Adipose tissue (tissue), 3 donors: Measurements from ENCODE around the gene UFL1. TPM values are rescaled to one million over a fixed set of nuclear protein-coding genes. Genes with fewer than 3 reads are reported as not detected.
"Not testable (repeated sequence)": the region's sequence is repeated elsewhere in the genome, so short reads cannot be mapped to it uniquely, and the experiment has no call there.

Experiments used
- H3K27ac ChIP-seq: one replicate; pipeline ENCODE4 v1.5.1; 2013; ENCODE audit warnings: low read depth, low read length
- WGBS, 3 donors: extraction: QIAGEN DNeasy Blood & Tissue Kit; methylation state at CpG; one replicate each; pipeline ENCODE4 v1.1.7; 2013; 5-methylcytosine and 5-hydroxymethylcytosine counted together
- polyA plus RNA-seq, 3 donors: library from polyadenylated mRNA; stranded (reverse); fragments of 200-250 nt; gene quantifications; one replicate each; pipeline ENCODE4 v1.2.3, GENCODE V29; 2013
- donor health status: healthy with polysubstance abuse.
- donor health status: Bipolar disorder and iron deficiency.
- donor health status: healthy.

The UFL1 gene
- polyA plus RNA-seq, result 10 to 100 TPM in 1 of 3 donors, 1 to 10 TPM in 2; 8.3 to 13.3 (median 9.8) TPM

DNA sequence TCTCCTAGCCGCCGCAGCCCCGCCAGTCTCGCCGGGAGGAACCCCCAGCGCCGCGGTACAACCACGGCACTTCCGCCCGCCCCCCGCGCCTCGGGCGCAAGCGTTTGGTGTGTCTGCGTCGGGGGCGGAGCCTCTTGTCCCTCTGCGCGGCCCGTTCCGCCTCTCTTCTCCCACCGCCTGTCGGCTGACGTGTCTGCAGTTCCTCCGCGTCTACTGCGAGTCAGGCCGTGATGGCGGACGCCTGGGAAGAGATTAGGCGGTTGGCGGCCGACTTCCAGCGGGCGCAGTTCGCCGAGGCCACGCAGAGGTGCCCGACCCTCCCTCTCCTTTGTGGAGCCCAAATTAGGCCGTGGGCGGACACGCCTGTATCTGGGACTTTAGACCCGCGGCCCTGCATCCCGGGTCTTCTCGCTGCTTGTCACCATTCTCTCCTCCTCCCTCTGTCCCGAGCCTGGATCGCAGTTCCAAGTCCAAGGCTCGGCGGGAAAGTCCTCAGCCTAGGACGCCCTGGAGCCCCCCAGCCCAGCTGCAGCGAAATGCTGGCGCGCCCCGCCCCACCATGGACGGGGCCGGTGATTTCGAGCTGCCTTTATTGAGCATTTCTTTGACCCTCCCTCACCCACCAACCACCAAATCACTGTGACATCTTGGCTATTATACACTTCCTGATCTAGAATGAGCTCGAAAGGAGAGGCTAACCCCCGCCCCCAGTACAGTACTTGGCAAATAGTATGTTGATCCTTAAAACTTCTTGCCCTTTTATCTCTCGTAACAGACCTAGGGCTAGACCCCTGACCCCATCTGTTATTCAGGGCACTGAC, at the start of gene UFL1:
TSS of gene UFL1 (plus strand) at position 163 of the 821 bp plus-strand sequence. CDS start at position 231, 68 bp downstream.
- 0 to 1% (median 0%) methylated on average over 50 to 63 of the region's 63 CpGs for WGBS, 3 donors

DNA sequence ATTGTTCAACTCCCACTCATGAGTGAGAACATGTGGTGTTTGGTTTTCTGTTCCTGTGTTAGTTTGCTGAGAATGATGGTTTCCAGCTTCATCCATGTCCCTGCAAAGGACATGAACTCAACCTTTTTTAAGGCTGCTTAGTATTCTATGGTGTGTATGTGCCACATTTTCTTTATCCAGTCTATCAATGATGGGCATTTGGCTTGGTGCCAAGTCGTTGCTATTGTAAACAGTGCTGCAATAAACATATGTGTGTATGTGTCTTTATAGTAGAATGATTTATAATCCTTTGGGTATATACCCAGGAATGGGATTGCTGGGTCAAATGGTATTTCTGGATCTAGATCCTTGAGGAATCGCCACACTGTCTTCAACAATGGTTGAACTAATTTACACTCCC, 49.3 kb upstream of the UFL1 start:
- not testable (repeated sequence) for H3K27ac ChIP-seq
- 49 to 69% (median 55%) methylated on average over 2 of the region's 2 CpGs for WGBS, 3 donors

More for the DNA sequence above, at the start of gene UFL1:
- H3K27ac ChIP-seq, result peak within 1 kb of the TSS; percentile 60

DNA sequence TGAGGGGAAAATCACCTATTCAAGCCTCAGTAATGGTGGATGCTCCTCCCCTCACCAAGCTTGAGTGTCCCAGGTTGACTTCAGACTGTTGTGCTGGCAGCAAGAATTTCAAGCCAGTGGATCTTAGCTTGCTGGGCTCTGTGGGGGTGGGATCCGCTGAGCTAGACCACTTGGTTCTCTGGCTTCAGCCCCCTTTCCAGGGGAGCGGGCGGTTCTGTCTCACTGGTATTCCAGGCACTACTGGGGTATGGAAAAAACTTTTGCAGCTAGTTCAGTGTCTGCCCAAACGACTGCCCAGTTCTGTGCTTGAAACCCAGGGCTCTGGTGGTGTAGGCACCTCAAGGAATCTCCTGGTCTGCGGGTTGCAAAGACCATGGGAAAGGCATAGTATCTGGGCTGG, 42.9 kb upstream of the UFL1 start:
- 86 to 89% (median 87%) methylated on average over 5 of the region's 5 CpGs for WGBS, 3 donors
- H3K27ac ChIP-seq, result no peak overlapping the region

DNA sequence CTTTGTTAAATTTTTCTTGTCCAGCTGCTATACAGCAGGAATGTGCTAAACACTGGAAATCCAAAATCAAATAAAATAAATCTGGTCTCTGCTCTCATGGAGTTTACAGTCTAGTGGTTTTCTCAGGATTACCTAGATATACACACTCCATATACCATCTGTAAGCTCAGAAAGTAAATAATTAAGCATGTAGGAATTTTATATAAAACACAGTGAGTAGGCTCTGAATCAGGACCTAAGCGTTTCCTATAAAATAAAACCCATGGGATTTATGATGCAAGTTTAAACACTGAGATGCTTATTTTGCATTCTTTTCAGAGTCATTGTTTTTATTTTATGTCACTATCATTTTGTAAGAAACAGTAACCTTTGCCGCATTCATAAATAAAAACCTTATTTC, 29.7 kb upstream of the UFL1 start:
- no peak overlapping the region for H3K27ac ChIP-seq
- WGBS, 3 donors, result 94 to 97% (median 97%) methylated on average over 2 of the region's 2 CpGs

DNA sequence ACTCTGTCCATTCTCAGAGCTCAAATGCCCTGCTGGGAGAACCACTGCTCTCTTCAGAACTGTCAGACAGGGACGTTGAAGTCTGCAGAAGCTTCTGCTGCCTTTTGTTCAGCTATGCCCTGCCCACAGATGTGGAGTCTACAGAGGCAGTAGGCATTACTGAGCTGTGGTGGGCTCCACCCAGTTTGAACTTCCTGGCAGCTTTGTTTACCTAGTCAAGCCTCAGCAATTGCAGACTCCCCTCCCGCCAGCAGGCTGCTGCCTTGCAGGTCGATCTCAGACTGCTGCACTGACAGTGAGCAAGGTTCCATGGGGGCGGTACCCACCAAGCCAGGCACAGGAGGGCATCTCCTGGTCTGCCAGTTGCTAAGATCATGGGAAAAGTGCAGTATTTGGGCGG, 21.8 kb upstream of the UFL1 start:
- H3K27ac ChIP-seq, result no peak overlapping the region
- WGBS, 3 donors, result 84 to 89% (median 88%) methylated on average over 5 of the region's 5 CpGs

DNA sequence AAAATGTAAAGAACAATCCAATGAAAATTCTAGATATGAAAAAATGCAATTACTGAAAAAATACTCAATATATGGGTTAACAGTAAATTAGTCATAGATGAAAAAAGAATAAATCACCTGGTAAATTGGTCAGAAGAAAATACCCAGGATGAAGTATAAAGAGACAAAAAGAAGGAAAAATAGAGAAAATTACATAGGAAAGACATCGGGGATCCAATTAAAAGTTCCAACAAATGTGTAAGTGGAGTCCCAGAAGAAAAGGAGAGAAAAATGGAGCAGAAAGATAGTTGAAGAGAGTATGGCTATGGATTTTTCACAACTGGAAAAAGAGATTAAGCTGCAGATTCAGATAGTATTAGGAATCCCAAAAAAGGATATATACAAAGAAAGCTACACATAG, 18.7 kb upstream of the UFL1 start:
- 96 to 100% (median 98%) methylated on average over 1 of the region's 1 CpG for WGBS, 3 donors
- H3K27ac ChIP-seq, result no peak overlapping the region

DNA sequence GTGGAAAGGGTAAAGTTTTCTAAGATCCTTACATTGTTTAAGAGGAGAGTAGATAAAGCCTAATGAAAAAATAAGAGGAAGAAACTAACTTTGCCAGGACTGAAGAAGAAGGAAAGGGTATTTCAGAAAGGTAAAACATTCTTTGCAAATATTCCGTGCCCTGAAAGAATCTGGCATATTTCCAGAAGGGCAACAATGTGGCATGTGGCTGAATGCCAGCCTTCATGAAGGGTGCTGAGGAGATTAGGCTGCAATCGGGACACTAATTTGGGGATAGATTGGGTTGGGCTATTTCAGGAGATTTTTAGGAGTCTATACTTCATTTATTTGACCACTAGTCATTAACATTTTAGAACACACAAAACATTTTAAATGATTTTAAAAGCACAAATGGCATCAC, 16.2 kb upstream of the UFL1 start:
- 69 to 76% (median 70%) methylated on average over 2 of the region's 2 CpGs for WGBS, 3 donors
- H3K27ac ChIP-seq, result no peak overlapping the region

DNA sequence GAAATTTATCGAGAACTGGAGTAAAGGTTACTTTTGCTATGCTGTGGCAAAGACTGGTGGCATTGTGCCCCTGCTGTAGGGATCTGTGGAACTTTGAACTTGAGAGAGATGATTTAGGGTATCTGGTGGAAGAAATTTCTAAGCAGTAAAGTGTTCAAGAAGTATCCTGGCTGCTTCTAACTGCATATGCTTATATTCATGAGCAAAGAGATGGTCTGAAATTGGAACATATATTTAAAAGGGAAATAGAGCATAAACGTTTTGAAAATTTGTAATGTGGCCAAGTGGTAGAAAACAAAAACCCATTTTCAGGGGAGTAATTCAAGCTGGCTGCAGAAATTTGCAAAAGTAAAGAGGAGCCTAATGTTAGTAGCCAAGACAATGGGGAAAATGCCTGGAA, 12.3 kb upstream of the UFL1 start:
- no peak overlapping the region for H3K27ac ChIP-seq
- 78 to 86% (median 83%) methylated on average over 2 of the region's 2 CpGs for WGBS, 3 donors

DNA sequence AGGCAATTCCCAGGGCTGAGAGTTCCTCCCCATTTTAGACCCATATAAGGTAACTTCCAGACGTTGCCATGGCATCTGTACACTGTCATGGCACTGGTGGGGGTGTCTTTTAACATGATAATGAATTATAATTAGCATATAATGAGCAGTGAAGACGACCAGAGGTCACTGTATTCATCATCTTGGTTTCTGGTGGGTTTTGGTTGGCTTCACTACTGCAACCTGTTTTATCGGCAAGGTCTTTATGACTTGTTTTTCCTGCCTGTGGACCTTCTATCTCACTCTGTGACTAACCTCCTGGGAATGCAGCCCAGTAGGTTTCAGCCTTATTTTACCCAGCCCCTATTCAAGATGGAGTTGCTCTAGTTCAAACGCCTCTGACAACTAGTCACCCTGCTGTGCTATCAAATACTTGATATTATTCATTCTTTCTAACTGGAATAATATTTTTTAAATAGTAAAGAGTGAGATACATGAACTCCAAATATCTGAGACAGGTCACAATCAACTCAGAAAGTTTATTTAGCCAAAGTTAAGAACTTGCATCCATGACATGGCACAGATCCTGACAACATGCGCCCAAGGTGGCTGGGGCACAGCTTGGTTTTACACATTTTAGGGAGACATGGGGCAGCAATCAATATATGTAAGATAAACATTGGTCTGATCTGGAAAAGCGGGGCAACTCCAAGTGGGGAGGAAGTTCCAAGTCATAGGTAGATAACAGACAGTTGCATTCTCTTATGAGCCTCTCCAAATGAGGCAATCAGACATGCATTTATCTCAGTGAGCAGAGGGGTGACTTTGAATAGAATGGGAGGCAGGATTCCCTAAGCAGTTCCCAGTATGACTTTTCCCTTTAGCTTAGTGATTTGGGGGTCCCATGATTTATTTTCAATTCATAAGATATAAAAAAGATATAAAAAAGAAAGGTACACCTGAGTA, 1.2 kb upstream of the UFL1 start:
- WGBS, 3 donors, result 29 to 78% (median 70%) methylated on average over 6 of the region's 6 CpGs
- H3K27ac ChIP-seq, result no peak overlapping the region

DNA sequence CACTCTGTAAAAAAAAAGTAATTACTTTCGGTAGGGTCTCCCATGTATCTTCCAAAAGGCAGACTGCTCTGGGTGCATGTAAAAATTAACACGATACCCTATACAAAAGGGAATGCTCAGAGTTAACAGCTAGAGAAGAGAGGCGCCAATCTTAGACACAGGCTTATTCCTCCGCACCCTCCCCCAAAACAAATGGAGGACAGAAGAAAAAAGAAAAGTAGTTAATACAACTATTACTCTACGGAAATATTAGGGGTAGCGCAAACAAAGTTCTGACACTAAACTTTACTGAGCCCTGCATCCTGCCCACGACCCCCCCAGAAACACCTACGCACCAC, 331 bp upstream of the UFL1 start:
- H3K27ac ChIP-seq, result no peak overlapping the region
- 0% methylated on average over 8 of the region's 8 CpGs for WGBS, 3 donors

DNA sequence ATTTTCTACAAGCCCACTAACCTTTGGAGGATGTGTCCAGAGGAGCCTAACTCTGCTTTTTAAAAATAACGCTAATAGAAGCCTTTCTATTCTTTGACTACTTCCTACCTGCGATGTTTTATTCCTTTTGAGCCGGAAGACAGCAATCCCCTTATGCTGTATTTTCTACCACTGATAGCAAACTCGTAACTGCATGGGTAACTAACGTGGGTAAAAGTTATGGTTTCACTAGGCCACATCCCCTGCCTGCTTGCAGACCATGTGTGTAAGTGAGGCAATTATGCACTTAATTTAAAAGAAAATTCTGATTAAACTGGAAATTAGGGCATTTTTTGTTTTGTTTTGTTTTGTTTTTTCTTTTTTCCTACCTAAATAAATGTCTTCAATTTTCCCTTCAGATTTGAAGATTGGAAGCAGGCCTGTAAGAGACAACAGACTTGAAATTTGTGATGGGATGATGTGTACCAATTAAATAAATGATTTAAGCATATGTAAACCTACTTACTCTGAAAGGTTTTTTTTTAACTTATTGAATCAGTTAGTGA, 931 bp downstream of the UFL1 start:
- WGBS, 3 donors, result 0 to 1% (median 1%) methylated on average over 5 of the region's 5 CpGs
- no peak overlapping the region for H3K27ac ChIP-seq

DNA sequence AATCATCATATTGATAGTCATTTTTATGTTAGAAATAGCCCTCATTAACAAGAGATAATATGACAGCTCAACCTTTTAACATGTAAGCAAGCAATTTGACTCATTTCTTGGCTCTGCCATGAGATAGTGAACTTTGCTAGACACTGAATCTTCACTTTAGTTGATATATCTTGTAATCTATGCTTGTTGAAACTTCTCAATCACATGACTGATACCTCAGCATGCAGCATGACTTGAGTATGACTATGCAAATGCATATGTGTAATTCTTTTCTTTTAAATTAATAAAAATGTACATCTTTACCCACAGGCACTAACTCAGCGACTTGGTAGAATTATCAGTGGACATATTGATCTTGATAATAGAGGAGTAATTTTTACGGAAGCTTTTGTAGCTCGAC, 6.6 kb downstream of the UFL1 start:
- 96 to 97% (median 97%) methylated on average over 3 of the region's 3 CpGs for WGBS, 3 donors
- no peak overlapping the region for H3K27ac ChIP-seq

DNA sequence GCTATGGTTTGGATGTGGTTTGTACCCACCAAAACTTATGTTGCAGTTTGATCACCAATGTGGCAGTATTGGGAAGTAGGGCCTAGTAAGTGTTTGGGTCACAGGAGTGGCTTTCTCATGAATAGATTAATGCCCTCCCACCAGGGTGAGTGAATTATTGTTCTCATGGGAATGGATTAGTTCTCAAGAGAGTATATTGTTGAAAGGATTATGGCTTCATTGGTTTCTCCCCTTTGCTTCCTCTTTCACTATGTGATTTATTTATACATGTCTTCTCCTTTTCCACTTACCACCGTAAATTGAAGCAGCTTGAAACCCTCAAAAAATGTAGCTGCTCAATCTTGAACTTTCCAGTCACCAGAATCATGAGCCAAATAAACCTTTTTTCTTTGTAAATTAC, 10.8 kb downstream of the UFL1 start:
- WGBS, 3 donors, result 45 to 75% (median 51%) methylated on average over 1 of the region's 1 CpG
- H3K27ac ChIP-seq, result no peak overlapping the region

DNA sequence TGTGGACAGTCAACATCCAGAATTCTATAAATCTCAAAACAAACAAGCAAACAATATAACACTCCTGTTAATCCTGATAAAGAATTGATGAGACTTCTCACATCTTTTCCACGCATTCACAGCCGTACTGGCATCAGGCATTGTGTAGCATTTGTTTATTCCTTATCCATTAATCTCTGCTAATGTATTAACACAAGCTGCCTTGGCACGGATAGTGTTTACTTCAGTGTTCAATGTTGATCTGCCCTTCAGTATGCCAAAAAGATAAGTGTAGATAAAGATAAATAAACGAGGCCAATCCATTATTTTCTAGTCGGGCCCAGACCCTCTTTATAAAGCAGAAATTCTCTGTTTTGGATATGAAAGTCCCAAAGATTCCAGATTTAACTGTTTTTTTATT, 16.1 kb downstream of the UFL1 start:
- no peak overlapping the region for H3K27ac ChIP-seq
- WGBS, 3 donors, result 27 to 80% (median 79%) methylated on average over 5 of the region's 5 CpGs

DNA sequence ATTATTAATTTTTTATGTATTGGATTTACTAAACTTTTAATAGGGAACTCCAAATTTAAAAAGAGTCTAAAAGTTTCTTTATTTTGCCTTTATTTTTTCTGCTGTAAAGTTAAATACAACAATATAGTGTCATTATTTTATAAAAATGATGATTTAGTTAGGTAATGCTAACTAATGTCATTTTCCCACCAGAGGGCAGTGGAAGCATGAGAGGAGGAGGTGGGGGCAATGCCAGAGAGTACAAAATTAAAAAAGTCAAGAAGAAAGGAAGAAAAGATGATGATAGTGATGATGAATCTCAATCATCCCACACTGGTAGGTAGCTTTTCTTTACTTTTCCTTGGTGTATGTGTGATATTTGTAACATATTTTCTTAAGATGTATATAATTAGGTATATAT, 21.1 kb downstream of the UFL1 start:
- no peak overlapping the region for H3K27ac ChIP-seq

DNA sequence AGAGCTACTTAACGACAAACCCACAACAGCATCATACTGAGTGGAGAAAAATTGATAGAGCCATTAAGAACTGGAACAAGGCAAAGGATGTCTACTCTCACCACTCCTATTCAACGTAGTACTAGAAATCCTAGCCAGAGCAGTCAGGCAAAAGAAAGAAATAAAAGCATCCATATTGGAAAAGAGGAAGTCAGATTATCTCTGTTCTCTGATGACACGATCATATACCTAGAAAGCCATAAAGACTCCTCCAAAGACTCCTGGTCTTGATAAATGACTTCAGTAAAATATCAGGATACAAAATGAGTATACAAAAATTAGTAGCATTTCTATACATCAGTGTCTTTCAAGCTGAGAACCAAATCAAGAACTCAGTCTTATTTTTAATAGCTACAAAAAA, 24.3 kb downstream of the UFL1 start:
- H3K27ac ChIP-seq, result no peak overlapping the region
- WGBS, 3 donors, result 93 to 99% (median 98%) methylated on average over 3 of the region's 3 CpGs

DNA sequence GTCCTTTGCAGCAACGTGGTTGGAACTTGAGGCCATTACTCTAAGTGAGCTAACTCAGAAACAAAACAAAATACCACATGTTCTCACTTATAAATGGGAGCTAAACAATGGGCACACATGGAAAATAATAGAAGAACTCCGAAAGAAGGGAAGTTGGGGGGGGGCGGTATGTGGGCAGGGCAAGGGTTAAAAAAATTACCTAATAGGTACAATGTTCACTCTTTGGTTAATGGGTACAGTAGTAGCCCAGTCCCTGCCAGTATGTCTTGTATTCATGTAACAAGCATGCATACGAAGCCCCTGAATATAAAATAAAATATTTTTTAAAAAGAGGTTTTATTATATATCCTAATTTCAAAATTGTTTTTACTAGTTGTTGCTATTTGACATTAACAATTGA, 26.0 kb downstream of the UFL1 start:
- 93 to 97% (median 94%) methylated on average over 4 of the region's 4 CpGs for WGBS, 3 donors

DNA sequence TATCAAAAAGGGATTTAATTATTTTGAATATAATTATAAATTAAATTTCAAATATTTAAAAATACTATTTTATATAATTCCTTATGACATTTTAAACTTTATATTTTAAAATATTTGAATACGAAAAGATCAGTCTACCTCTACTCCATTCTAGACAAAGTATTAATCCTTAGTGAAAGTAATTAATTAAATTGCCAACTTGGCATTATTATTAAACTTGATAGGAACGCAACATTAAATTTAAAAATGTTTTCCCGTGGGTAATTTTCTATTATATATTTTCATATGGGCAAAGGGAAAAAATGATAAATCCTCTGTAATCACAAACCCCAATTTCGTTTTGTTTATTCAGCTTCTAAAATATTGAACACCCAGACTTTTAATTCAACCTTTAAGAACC, 33.0 kb downstream of the UFL1 start:
- 94 to 97% (median 95%) methylated on average over 4 of the region's 4 CpGs for WGBS, 3 donors
- H3K27ac ChIP-seq, result no peak overlapping the region

More for the DNA sequence above, 26.0 kb downstream of the UFL1 start:
- H3K27ac ChIP-seq, result no peak overlapping the region

DNA sequence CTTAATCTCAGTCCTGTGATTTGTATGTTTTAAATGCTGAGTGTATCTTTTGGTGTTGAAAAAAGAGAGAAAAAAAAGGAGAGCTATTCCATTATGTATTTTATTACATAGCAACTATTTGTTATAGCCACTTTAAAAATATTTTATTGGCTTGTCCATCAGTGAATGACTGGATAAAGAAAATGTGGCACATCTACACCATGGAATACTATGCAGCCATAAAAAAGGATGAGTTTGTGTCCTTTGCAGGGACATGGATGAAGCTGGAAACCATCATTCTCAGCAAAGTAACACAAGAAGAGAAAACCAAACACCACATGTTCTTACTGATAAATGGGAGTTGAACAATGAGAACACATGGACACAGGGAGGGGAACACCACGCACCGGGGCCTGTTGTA, 38.1 kb downstream of the UFL1 start:
- H3K27ac ChIP-seq, result not testable (repeated sequence)
- 86 to 93% (median 92%) methylated on average over 2 of the region's 2 CpGs for WGBS, 3 donors
